Brain microvascular endothelial cell (primary cell): ENCODE results near the gene KCNK4.

Source experiments
- DNase-seq: peaks from one replicate; pipeline ENCODE4 v3.0.0-alpha.2; 2020
- H3K27ac ChIP-seq: fragments of 250-450 bp; sonication (Bioruptor Pico); 2 replicates; pipeline ENCODE4 v1.5.1; 2020; ENCODE audit warnings: mild to moderate bottlenecking, moderate library complexity
- H3K27me3 ChIP-seq: fragments of 250-450 bp; sonication (Bioruptor Pico); replicated peaks from 2 replicates; pipeline ENCODE4 v1.5.1; 2020; ENCODE audit warnings: mild to moderate bottlenecking
- H3K36me3 ChIP-seq: fragments of 250-450 bp; sonication (Bioruptor Pico); replicated peaks from 2 replicates; pipeline ENCODE4 v1.5.1; 2020; ENCODE audit warnings: mild to moderate bottlenecking
- H3K4me3 ChIP-seq: 2 replicates; pipeline ENCODE4 v1.5.1; 2011; ENCODE audit warnings: low read depth, mild to moderate bottlenecking, control low read depth, low read length, moderate library complexity
- CTCF ChIP-seq: IDR thresholded peaks from 2 replicates; pipeline ENCODE4 v1.5.1; 2011; ENCODE audit warnings: low read depth, mild to moderate bottlenecking, moderate library complexity, low read length, control low read depth, inconsistent platforms; ENCODE audit errors: missing control alignments
- in situ Hi-C: cut with HindIII; loops from 2 replicates; pipeline ENCODE4 v1.10.0; 2017; ENCODE audit warnings: low sequenced_read_pairs, low pct_ligation_motif_present

The KCNK4 gene

GRCh38 chr11:64256300-64256699, 34.8 kb upstream of the KCNK4 start:
- Histone ChIP-seq H3K27me3 (no peaks in the 10 kb centered on the region), H3K27ac (no peak overlapping the region), H3K4me3 (no peak overlapping the region), H3K36me3 (peaks cover 56% of the 10 kb centered on the region)
- TF ChIP-seq CTCF, result no peak
- DNase-seq, result no peak
- in situ Hi-C loops, result no loop called here

DNA sequence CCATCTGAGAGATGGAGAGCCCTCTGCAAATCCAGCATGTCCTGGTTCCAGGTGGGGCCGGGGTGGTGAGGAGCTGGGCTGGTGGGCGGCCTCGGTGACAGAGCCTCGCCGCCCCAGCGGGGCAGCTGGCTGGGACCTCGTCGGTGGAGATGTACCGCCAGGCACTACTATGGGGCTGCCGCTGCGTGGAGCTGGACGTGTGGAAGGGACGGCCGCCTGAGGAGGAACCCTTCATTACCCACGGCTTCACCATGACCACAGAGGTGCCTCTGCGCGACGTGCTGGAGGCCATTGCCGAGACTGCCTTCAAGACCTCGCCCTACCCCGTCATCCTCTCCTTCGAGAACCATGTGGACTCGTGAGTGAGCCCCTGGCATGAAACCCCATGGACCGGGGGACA, 32.7 kb upstream of the KCNK4 start:
- Histone ChIP-seq H3K36me3 (peaks cover 73% of the 10 kb centered on the region), H3K27ac (no peak overlapping the region), H3K4me3 (no peak overlapping the region), H3K27me3 (no peaks in the 10 kb centered on the region)
- TF ChIP-seq CTCF, result no peak
- in situ Hi-C loops, result no loop called here
- DNase-seq, result no peak

DNA sequence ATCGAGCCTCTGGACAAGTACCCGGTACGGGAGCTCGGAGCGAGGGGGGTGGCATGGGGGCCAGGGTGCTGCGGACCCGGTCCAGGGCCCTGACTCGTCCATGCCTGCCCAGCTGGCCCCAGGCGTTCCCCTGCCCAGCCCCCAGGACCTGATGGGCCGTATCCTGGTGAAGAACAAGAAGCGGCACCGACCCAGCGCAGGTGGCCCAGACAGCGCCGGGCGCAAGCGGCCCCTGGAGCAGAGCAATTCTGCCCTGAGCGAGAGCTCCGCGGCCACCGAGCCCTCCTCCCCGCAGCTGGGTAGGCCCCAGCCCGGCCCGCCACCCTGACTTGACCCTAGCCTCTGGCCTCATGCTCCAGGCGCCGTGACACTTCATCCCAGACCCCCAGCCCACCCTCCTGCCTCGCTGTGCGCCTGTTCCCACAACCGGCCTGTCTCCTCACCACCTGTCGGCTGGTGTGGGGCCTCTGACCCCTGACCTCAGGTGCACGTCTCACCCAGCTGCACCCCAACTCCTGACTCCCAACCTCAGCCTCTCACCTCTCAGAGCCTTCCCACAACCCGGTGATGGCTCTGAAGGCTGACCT, 32.1 kb upstream of the KCNK4 start:
- H3K27me3 ChIP-seq, result no peaks in the 10 kb centered on the region
- peaks cover 79% of the 10 kb centered on the region for H3K36me3 ChIP-seq
- H3K4me3 ChIP-seq, result no peak overlapping the region
- no peak for DNase-seq
- no peak overlapping the region for H3K27ac ChIP-seq
- TF ChIP-seq CTCF, result no peak
- in situ Hi-C loops, result no loop called here

DNA sequence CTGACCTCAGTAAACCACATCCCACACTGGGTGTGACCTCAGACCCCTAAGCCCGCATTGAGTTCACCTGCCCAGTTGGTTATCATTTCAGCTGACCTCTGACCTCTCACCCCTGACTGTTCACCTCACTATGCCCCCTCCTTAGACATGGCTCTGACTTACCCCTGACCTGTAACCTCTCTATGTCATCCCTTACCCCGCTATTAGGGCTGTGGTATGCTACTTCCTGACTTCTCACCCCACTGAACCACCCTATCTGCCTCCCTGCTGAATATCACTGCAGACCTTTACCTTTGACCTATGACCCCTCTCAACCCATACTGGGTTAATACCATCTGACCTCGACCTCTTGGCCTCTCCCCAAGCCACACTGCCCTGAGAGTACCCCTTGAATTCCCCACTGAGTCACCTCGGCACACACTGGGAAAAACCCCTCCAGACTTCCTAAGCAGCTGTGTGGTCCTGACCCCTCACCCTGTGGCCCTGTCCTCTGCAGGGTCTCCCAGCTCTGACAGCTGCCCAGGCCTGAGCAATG, 31.5 kb upstream of the KCNK4 start:
- Histone ChIP-seq H3K36me3 (peaks cover 84% of the 10 kb centered on the region), H3K4me3 (no peak overlapping the region), H3K27me3 (no peaks in the 10 kb centered on the region), H3K27ac (no peak overlapping the region)
- no peak for TF ChIP-seq CTCF
- no peak for DNase-seq
- in situ Hi-C loops, result no loop called here

DNA sequence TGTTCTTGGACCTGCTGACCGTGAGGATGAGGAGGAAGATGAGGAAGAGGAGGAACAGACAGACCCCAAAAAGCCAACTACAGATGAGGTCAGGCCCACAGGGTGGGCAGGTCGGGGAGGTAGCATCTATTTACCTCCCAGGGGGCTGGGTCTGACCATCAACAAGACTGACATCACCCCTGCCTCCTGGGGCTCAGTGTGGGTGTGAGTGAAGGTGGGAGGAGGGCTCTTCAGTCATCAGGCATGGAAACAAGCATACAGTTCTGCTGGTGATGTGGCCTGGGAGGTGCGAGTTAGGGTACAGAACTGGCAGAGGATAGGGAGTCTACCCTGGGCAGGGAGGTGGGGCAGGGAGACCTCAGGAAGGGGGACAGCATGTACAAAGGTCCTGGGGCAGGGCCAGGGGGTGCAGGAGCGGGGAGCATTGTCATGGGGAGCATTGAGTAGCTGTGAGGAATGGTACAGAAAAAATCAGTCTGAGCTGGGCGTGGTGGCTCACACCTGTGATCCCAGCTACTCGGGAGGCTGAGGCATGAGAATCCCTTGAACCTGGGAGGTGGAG, 30.9 kb upstream of the KCNK4 start:
- no peak for TF ChIP-seq CTCF
- Histone ChIP-seq H3K27ac (no peak overlapping the region), H3K4me3 (no peak overlapping the region), H3K27me3 (no peaks in the 10 kb centered on the region), H3K36me3 (peaks cover 79% of the 10 kb centered on the region)
- DNase-seq, result no peak
- in situ Hi-C loops, result no loop called here

DNA sequence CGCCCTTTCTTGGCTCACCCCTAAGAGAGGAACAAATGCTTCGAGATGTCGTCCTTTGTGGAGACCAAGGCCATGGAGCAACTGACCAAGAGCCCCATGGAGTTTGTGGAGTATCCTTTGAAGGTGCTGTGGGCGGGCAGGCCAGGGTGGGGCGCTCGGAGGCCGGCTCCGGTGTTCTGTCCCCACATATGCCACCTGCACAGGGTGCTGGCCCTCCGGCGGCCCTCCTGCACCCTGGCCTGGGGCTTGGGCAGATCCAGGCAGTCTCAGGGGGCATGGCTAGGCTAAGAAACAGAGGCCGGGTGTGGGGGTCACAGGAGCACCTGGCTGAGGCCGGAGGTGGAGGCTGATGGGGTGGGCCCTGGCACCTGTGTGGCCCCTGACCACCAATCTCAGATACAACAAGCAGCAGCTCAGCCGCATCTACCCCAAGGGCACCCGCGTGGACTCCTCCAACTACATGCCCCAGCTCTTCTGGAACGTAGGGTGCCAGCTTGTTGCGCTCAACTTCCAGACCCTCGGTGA, 29.5 kb upstream of the KCNK4 start:
- TF ChIP-seq CTCF, result no peak
- in situ Hi-C loops, result no loop called here
- Histone ChIP-seq H3K4me3 (no peak overlapping the region), H3K27me3 (no peaks in the 10 kb centered on the region), H3K36me3 (peaks cover 79% of the 10 kb centered on the region), H3K27ac (no peak overlapping the region)
- no peak for DNase-seq
